Thymus (tissue), 14 donors: ENCODE measurements around the gene PPP1R3C. TPM values are rescaled to one million over a fixed set of nuclear protein-coding genes. Genes with fewer than 3 reads are reported as not detected.

Experiments
- DNase-seq, 9 donors: peaks; one replicate each; pipeline ENCODE4 v3.0.0-alpha.2; 2013; ENCODE audit warnings: low spot score in 9 of 9, low read depth in 6 of 9, missing footprints in 1 of 9
- H3K27ac ChIP-seq, 2 donors: one replicate each; pipeline ENCODE4 v1.5.1; 2013; ENCODE audit warnings: control low read depth in 1 of 2, low read depth in 1 of 2, low read length in 1 of 2, mild to moderate bottlenecking in 1 of 2, moderate library complexity in 1 of 2
- H3K27me3 ChIP-seq, 2 donors: one replicate each; pipeline ENCODE4 v1.5.1; 2013; ENCODE audit warnings: low read length in 1 of 2; ENCODE audit not compliant: control insufficient read depth in 2 of 2, insufficient read depth in 1 of 2
- H3K36me3 ChIP-seq, 2 donors: one replicate each; pipeline ENCODE4 v1.5.1; 2013; ENCODE audit warnings: low read length in 1 of 2, mild to moderate bottlenecking in 1 of 2, moderate library complexity in 1 of 2; ENCODE audit not compliant: control insufficient read depth in 2 of 2, insufficient read depth in 2 of 2
- H3K4me1 ChIP-seq, 2 donors: one replicate each; pipeline ENCODE4 v1.5.1; 2013; ENCODE audit warnings: low read length in 2 of 2; ENCODE audit not compliant: control insufficient read depth in 2 of 2, insufficient read depth in 2 of 2
- H3K4me3 ChIP-seq, 2 donors: one replicate each; pipeline ENCODE4 v1.5.1; 2013; ENCODE audit warnings: low read length in 2 of 2, control low read depth in 1 of 2, mild to moderate bottlenecking in 1 of 2
- H3K9me3 ChIP-seq, 2 donors: one replicate each; pipeline ENCODE4 v1.5.1; 2013; ENCODE audit warnings: low read length in 1 of 2, mild to moderate bottlenecking in 1 of 2; ENCODE audit not compliant: control insufficient read depth in 2 of 2, insufficient read depth in 1 of 2
- WGBS: extraction: QIAGEN DNeasy Blood & Tissue Kit; methylation state at CpG from one replicate; pipeline ENCODE4 v1.1.7; 2013; 5-methylcytosine and 5-hydroxymethylcytosine counted together
- long read RNA-seq, 10 donors: transcript quantifications; one replicate each; lab custom pipeline, GENCODE V29; 2026
- polyA plus RNA-seq: library from polyadenylated mRNA; stranded (reverse); fragments of 200-250 nt; gene quantifications from one replicate; pipeline ENCODE4 v1.2.3, GENCODE V29; 2013
- total RNA-seq: library from RNA; stranded (reverse); fragments of 120-200 nt; gene quantifications from one replicate; pipeline ENCODE4 v1.2.4, GENCODE V29; 2013
- donor health status: healthy.

The PPP1R3C gene
- total RNA-seq, result 1.2 TPM
- polyA plus RNA-seq, result 1.7 TPM
- long read RNA-seq, donor 1, result 0 reads
- long read RNA-seq, donor 2, result 0 reads
- long read RNA-seq, donor 3, partial matches to known transcripts, result 0 of 1 reads
- long read RNA-seq, donor 3, other reads (novel, unspliced or antisense), result 0 of 1 reads
- long read RNA-seq, donor 4, result 0 reads
- long read RNA-seq, donor 5, partial matches to known transcripts, result 0 of 2 reads
- long read RNA-seq, donor 5, other reads (novel, unspliced or antisense), result 0 of 2 reads
- long read RNA-seq, donor 6, result 0 reads
- long read RNA-seq, donor 7, partial matches to known transcripts, result 0 of 1 reads
- long read RNA-seq, donor 7, other reads (novel, unspliced or antisense), result 0 of 1 reads
- long read RNA-seq, donor 8, partial matches to known transcripts, result 0 of 1 reads
- long read RNA-seq, donor 8, other reads (novel, unspliced or antisense), result 0 of 1 reads
- long read RNA-seq, donor 9, result 0 reads
- long read RNA-seq, donor 10, result 0 reads

- H3K9me3 ChIP-seq, result peaks cover 0 to 6% of the 10 kb centered on the region in 2 donors
- whole genome bisulfite sequencing, result 4% methylated on average over 61 of the region's 61 CpGs
- peak in 8 of 9 donors; percentile 21 to 64 (median 36) for DNase-seq
- H3K27ac ChIP-seq, result no peak within 1 kb of the TSS
- no peaks in the 10 kb centered on the region for H3K36me3 ChIP-seq
- H3K4me3 ChIP-seq, result peak within 1 kb of the TSS; percentile 17 to 43
- peaks cover 10 to 11% of the 10 kb centered on the region in 2 donors for H3K4me1 ChIP-seq
- peaks cover 24 to 40% of the 10 kb centered on the region in 2 donors for H3K27me3 ChIP-seq
Measured at GRCh38 chr10:91632671-91633550, at the start of gene PPP1R3C. Gene PPP1R3C, minus strand, starts transcription at chr10:91633071. Its CDS starts 102 bp downstream, at chr10:91632969.

- Histone ChIP-seq H3K4me3 (no peak overlapping the region), H3K4me1 (no peaks in the 10 kb centered on the region), H3K27me3 (no peaks in the 10 kb centered on the region), H3K36me3 (no peaks in the 10 kb centered on the region), H3K9me3 (no peaks in the 10 kb centered on the region), H3K27ac (no peak overlapping the region)
- WGBS, result 84% methylated on average over 12 of the region's 12 CpGs
- DNase-seq, result no peak
Measured at GRCh38 chr10:91681361-91682276, 48.7 kb upstream of the PPP1R3C start.

- Histone ChIP-seq H3K4me1 (no peaks in the 10 kb centered on the region), H3K27ac (no peak overlapping the region), H3K9me3 (no peaks in the 10 kb centered on the region), H3K4me3 (no peak overlapping the region), H3K27me3 (no peaks in the 10 kb centered on the region), H3K36me3 (no peaks in the 10 kb centered on the region)
- DNase-seq, result no peak
- 97% methylated on average over 3 of the region's 3 CpGs for WGBS
Measured at GRCh38 chr10:91680487-91680886, 47.6 kb upstream of the PPP1R3C start.

GRCh38 chr10:91679296-91679695 is 46.4 kb upstream of the PPP1R3C start:
- Histone ChIP-seq H3K9me3 (no peaks in the 10 kb centered on the region), H3K4me3 (no peak overlapping the region), H3K27me3 (no peaks in the 10 kb centered on the region), H3K4me1 (no peaks in the 10 kb centered on the region), H3K36me3 (no peaks in the 10 kb centered on the region), H3K27ac (no peak overlapping the region)
- no peak for DNase-seq
- WGBS, result 98% methylated on average over 3 of the region's 3 CpGs

- Histone ChIP-seq H3K4me1 (no peaks in the 10 kb centered on the region), H3K4me3 (no peak overlapping the region), H3K27ac (no peak overlapping the region), H3K9me3 (no peaks in the 10 kb centered on the region), H3K36me3 (no peaks in the 10 kb centered on the region), H3K27me3 (no peaks in the 10 kb centered on the region)
- 93% methylated on average over 2 of the region's 2 CpGs for WGBS
- DNase-seq, result no peak
Measured at GRCh38 chr10:91677911-91678310, 45.0 kb upstream of the PPP1R3C start.

GRCh38 chr10:91672021-91672608 is 39.2 kb upstream of the PPP1R3C start:
- H3K27me3 ChIP-seq, result no peaks in the 10 kb centered on the region
- no peak overlapping the region for H3K27ac ChIP-seq
- H3K4me3 ChIP-seq, result no peak overlapping the region
- no peaks in the 10 kb centered on the region for H3K9me3 ChIP-seq
- no peaks in the 10 kb centered on the region for H3K4me1 ChIP-seq
- H3K36me3 ChIP-seq, result no peaks in the 10 kb centered on the region
- 59% methylated on average over 5 of the region's 5 CpGs for WGBS
- no peak for DNase-seq

GRCh38 chr10:91668913-91669312 is 36.0 kb upstream of the PPP1R3C start:
- Histone ChIP-seq H3K36me3 (no peaks in the 10 kb centered on the region), H3K4me1 (no peaks in the 10 kb centered on the region), H3K4me3 (no peak overlapping the region), H3K9me3 (no peaks in the 10 kb centered on the region), H3K27ac (no peak overlapping the region), H3K27me3 (no peaks in the 10 kb centered on the region)
- WGBS, result 86% methylated on average over 3 of the region's 3 CpGs
- DNase-seq, result no peak

GRCh38 chr10:91665842-91666241 is 33.0 kb upstream of the PPP1R3C start:
- Histone ChIP-seq H3K27me3 (no peaks in the 10 kb centered on the region), H3K36me3 (no peaks in the 10 kb centered on the region), H3K27ac (no peak overlapping the region), H3K9me3 (no peaks in the 10 kb centered on the region), H3K4me3 (no peak overlapping the region), H3K4me1 (no peaks in the 10 kb centered on the region)
- DNase-seq, result no peak
